Fibroblast of mammary gland (primary cell): ENCODE data around the gene KIF4B.

Experiments used
- DNase-seq: peaks from one replicate; pipeline ENCODE4 v3.0.0-alpha.2; 2010; ENCODE audit warnings: low read depth
- H3K4me3 ChIP-seq: 2 replicates; pipeline ENCODE4 v1.5.1; 2011; ENCODE audit warnings: low read depth, mild to moderate bottlenecking, low read length, moderate library complexity; ENCODE audit not compliant: control insufficient read depth
- CTCF ChIP-seq: conservative IDR thresholded peaks from 2 replicates; pipeline ENCODE4 v1.5.1; 2011; ENCODE audit warnings: low read depth, low read length, inconsistent platforms; ENCODE audit not compliant: control insufficient read depth, insufficient read depth

Gene KIF4B

DNA sequence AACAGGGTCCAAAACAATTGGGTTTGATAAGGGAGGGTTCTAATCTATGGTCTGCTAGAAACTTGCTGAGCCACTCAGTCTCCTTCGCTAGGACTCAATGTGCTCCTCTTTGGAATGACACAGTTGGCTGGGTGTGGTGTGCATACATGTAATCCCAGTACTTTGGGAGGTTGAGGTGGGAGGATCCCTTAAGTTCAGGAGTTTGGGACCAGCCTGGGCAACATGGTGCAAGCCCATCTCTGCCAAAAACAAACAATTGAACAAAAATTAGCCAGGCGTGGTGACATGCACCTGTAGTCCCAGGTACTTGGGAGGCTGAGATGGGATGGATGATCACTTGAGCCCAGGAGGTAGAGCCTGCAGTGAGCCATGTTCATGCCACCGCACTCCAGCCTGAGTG lies 2.7 kb upstream of the KIF4B start:
- DNase-seq: no peak
- TF ChIP-seq CTCF: no peak

DNA sequence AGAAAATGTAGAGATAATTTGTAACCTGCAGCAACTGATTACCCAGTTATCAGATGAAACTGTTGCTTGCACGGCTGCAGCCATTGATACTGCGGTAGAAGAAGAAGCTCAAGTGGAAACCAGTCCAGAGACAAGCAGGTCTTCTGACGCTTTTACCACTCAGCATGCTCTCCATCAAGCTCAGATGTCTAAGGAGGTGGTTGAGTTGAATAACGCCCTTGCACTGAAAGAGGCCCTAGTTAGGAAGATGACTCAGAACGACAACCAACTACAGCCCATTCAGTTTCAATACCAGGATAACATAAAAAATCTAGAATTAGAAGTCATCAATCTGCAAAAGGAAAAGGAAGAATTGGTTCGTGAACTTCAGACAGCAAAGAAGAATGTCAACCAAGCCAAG lies 1.7 kb downstream of the KIF4B start:
- TF ChIP-seq CTCF: no peak
- DNase-seq: no peak
- H3K4me3 ChIP-seq: no peak overlapping the region

More for the DNA sequence above, 2.7 kb upstream of the KIF4B start:
- no peak overlapping the region for H3K4me3 ChIP-seq

- no peak overlapping the region for H3K4me3 ChIP-seq
- no peak for DNase-seq
- TF ChIP-seq CTCF: no peak
These were observed 4.1 kb downstream of the KIF4B start for GRCh38 chr5:155017610-155018009.

GRCh38 chr5:155019601-155020226 lies 6.2 kb downstream of the KIF4B start:
- TF ChIP-seq CTCF: no peak
- no peak for DNase-seq
- H3K4me3 ChIP-seq: no peak overlapping the region

DNA sequence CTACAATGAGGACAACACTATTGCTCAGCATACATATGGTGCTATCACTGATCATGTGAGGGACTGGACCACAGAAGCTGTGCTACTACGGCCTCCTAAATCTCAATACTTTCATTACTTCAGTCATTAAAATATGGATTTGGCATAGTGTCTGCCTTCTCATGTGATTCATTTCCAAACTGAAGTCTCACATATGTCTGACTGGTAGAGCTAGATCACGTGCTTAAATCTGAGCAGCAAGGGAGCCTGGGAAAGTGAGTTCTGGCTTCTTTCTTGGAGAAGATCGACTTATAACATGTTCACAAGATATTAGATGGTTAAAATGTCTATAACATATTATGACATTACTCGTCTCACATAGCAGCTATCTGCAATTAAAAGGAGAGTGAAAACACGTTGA lies 8.3 kb downstream of the KIF4B start:
- TF ChIP-seq CTCF: no peak
- H3K4me3 ChIP-seq: no peak overlapping the region
- no peak for DNase-seq

- no peak for TF ChIP-seq CTCF
- H3K4me3 ChIP-seq: no peak overlapping the region
- no peak for DNase-seq
These were observed 9.8 kb downstream of the KIF4B start for GRCh38 chr5:155023320-155023719.

GRCh38 chr5:155024015-155024414 lies 10.5 kb downstream of the KIF4B start:
- TF ChIP-seq CTCF: no peak
- no peak overlapping the region for H3K4me3 ChIP-seq
- no peak for DNase-seq
